Brain pericyte (primary cell): ENCODE data around the gene C1GALT1.

Source experiments
- DNase-seq: peaks from one replicate; pipeline ENCODE4 v3.0.0-alpha.2; 2012; ENCODE audit warnings: low read depth, low spot score

Gene C1GALT1

DNA sequence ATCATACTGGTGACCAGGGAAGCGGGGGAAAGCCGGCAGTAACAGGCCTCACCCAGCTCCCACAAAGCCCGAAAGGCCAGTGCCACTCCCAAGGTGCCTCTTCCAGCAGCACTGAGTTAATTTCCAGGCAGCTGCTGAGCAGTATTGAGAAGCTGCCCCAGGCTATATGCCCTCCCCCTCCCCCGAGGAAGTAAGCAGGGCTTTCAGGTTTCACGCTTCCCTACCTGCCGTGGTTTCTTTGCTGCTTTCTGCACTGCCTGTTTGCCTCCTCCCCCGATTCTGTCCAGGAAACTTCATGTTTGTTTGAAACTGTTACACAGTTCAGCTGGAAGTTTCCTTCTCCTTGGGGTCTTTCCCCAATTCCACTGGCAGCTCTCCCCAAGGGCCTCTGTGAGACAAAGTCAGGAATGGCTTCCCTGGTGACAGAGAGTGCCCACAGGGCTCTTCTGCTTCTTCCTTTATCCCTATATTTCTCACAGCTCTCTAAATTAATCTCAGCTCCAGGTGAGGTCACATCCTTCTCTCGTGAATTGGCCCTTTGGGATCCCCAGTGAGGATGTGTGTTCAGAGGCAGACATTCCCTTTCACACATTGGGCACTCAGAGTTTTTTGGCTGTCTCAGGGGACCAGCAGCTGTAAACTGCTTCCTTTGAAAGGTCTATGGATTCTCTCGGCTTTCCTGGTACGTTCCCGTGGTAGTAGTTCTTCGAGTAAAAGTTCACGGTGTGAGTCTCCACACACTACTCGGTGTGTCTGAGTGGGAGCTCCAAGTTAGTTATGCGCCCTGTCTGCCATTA, 19.4 kb downstream of the C1GALT1 start:
- no peak for DNase-seq

DNA sequence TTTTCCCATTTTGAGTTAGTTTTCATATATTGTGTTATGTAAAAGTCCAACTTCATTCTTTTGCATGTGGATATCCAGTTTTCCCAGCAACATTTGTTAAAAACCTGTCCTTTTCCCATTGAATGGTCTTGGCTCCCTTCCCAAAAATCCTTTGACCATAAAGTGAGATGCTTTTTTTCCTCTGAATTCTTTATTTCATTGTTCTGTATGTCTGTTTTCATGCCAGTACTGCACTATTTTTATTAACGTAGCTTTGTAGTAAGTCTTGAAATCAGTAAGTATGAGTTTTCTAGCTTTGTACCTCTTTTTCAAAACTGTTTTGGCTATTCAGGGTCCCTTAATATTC, 20.0 kb downstream of the C1GALT1 start:
- no peak for DNase-seq

DNA sequence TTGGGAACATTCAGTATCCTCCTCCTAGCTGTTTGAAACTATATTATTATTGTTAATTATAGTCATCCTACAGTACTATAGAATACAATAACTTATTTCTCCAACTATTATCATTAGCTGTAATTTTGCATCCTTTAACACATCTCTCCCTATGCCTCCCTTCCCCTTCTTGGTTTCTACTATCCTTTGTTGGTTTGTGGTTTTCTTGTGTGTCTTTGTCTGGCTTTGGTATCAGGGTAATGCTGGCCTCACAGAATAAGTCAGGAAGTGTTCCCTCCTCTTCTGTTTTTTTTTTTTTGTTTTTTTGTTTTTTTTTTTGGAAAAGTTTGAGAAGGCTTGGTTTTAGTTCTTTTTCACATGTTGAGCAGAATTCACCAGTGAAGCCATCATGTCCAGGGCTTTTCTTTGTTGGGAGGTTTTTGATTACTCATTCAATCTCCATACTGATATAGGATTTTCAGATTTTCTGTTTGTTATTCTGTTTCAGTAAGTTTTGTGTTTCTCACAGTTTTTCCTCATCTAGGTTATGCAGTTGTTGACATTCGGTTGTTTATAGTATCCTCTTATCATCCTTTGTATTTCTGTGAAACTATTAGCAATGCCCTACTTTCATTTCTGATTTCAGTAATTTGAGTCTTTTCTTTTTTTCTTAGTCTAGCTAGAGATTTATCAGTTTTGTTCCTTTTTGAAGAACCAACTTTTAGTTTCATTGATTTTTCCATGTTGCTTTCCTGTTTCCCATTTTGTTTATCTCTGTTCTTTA, 21.6 kb downstream of the C1GALT1 start:
- DNase-seq: no peak

DNA sequence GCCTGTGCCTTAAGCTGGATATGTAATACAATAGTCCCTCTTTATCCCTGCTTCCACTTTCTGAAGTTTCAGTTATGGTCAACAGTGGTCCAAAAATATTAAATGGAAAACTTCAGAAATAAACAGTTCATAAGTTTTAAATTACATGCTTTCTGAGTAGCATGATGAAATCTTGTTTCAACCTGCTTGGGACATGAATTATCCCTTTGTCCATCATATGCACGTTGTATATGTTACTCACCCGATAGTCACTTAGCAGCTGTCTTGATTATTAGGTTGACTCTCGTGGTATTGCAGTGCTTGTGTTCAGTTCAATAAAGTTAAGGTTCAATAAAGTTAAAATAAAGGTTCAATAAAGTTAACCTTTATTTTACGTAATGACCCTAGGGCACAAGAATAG, 25.5 kb downstream of the C1GALT1 start:
- DNase-seq: no peak

DNA sequence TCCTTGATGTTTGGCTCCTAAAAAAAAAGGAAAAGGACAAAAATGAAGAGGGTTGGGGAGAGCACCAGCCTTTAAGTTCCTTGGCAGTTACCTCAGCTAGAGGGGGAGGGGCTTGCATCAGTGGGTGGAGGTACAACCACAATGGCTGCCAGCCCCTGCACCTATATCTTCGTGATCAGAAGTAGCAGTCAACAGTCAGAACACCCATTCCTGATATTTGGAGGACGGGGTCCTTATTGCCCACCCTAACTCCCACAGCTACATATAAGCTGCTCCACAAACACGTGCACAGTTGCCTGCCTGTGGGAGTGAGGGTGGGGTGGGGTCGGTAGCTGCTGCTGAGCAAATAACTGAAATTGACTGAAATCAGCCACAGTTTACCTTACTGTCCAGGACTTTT, 26.2 kb downstream of the C1GALT1 start:
- DNase-seq: no peak

DNA sequence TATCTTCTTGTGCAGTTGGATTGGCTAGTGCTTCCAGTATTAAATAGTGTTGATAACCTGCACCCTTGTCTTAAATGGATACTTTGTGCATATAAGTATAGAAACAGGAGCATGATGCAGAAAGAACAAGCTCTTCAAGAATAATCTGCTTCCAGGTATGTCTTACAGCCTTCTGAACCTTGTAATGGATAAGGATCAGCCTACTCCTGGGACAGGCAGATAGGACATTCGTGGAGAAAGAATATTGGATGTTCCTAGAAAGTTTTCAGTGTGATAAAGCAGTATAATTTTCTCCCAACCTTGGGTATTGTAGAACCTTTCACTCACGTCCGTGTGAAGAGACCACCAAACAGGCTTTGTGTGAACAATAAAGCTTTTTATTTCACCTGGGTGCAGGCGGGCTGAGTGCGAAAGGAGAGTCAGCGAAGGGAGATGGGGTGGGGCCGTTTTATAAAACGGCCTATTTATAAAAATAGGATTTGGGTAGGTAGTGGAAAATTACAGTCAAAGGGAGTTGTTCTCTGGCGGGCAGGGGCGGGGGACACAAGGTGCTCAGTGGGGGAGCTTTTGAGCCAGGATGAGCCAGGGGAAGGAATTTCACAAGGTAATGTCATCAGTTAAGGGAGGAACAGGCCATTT, 27.2 kb downstream of the C1GALT1 start:
- no peak for DNase-seq

DNA sequence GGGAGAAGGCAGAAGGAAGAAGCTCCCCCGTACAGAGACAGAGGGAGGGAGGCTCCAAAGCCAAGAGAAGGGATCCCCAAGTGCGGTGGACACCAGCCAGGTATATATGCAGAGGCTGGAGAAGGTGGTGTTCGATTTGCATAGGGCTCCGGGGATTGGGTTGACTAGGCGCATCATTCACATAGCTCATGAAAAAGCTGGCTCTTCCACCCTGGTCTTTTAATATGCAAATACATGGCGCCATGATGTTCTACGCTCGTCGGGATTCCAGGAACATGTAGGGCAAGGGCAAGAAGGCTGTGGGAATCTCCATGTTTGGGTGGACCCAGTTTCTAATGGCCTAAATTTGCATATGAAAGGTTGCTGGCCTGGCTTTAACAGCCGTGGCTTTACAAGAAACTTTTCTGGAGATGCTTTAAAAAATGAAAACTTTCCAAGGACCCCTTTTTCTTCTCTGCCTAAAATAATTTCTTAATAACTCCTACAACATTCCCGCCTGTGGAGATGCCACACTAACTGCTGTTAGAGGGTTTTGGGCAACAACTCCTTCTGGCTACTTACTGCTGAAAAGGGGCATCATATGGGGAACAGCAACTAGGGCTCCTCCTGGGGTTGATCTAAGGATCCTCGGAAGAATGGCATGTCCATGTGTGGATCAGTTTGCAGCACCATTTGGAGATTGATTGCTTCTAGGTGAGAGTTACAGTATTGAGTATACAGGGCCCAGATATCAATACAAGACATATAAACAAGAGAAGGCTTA, 28.3 kb downstream of the C1GALT1 start:
- no peak for DNase-seq

DNA sequence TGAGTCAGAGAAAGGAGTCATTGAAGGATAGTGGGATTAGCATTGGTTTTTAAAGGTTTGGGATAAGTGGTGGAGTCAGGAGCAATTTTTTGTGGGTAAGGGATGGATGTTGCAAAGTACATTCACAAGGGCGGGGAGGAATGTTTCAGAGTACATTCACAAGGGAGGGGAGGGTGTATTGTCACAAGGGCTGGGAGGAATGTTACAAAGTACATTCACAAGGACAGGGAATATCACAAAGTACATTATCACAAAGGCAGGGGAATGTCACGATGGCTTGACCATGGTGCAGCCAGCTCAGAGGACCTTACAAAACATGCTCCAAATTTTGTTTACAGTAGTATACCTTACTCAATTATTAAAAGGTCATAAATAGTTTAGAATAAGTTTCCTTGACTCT, 30.3 kb downstream of the C1GALT1 start:
- no peak for DNase-seq

DNA sequence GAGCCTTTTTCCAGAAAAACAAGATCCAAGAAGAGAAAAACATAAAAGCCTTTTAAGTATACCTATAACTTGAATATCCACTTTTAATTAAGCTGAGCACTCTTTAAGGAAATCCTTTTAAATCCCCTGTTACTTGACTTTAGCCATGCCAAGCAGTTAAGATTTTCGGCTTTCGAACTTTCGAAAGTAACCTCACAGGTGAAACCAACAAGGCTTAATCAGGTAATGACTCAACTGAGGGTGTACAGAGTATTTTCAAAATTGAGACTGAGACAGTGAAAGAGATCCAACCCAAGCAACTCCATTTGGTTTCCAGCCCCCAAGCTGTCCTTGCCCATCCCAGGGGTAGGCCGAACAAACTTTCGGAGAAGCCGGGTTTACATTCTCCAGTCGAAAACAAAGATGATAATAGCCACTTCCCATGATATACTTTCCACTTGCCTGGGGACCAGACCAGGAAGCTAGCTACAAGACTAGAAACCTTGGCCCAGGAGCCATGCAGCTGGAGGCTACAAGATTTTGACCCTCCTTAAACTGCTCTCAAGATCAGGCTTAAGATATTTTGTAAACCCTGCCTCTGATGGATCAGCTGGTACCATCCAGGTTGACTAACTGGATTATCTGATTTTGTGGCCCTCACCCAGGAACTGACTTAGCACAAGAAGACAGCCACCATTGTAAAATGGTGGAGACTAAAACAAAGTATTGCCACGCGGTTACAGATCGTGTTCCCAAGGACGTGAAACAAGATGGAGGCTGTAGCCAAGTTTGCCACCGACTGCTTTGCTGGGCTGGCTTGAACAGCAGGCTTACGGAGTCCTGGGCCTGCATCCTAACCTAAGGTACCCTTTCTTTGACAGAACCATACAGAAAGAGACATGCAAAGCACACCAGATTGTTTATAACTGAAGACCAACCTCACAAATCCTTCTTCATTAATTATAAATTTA, 32.3 kb downstream of the C1GALT1 start:
- no peak for DNase-seq

DNA sequence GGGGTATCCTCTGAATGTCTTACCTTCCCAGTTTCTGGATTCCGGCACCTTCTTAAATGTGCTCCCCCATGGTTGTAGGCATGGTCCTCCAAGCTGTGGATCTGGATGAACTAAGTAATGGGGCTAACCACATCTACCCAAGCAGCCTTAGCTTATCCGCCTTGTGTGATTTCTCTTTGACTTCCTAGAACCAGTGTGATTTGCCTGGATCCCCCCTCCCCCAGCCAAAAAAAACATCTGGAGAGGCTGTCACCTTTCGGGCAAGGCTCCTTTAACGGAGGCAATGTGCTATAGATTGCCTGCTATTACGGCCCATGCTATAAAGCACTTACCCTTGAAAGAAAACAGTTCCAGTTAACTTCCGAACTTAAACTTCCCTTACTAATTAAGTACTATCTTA, 33.9 kb downstream of the C1GALT1 start:
- no peak for DNase-seq

DNA sequence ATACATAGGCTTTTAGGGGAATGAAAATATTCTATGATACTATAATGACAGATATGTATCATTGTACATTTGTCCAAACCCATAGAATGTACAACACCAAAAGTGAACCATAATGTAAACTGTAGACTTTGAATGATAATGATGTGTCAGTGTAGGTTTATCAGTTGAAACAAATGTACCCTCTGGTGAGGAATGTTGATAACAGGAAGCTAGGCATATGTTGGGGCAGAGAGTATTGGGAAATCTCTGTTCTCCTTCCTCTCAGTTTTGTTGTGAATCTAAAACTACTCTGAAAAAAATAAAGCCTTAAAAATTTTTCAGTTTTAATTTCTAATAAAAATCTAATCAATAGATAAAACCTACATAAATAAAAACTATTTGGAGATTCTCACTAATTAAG, 36.9 kb downstream of the C1GALT1 start:
- DNase-seq: no peak

DNA sequence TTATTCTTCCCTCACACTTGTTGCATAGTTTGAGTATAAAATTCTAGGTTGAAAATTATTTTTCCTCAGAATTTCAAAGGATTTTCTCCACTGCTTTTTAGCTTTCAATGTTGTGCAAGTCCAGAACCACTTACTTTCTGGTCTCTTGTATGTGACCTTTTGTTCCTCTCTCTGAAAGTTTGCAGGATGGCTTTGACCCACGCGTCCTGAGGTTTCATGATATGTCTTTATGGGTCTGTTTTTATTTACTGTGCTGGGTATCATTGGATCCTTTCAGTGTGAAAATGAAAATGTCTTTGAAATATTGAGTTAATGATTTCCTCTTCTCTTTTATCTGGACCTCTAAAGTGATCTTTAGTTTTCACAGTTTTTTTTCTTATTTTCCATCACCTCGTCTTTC, 38.5 kb downstream of the C1GALT1 start:
- DNase-seq: no peak

DNA sequence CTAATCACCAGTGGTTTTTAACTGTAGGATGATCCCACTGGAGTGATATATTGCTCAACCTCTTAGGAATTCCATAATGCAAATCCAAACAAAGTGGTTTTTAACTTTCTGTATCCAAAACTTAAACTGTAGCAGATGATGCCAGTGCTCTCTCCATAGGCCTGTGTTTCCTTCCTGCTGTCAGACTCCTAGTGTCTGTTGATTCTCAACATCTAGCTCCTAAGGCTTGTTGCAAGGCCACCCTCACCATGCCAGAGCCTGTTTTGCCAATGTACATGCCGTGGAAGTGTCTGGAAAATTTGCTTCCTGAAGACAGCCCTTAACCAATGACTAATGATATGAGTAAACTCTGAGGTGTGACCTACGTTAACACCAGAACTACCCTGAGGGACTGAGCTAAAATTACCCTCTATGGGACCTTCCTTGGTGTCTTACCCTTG, 39.3 kb downstream of the C1GALT1 start:
- peak; percentile 5 for DNase-seq

DNA sequence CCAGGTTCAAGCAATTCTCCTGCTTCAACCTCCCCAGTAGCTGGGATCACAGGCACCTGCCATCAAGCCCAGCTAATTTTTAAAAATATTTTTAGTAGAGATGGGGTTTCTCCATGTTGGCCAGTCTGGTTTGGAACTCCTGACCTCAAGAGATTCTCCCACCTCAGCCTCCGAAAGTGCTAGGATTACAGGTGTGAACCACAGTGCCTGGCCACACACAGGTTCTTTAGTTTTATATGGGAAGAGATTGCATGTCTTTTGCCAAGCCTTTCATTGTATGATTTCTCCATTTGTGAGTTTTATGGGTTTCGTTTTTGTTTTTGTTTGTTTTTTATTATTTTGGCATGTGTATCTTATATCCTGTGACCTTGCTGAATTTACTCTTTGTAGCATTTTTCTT, 40.9 kb downstream of the C1GALT1 start:
- DNase-seq: no peak

DNA sequence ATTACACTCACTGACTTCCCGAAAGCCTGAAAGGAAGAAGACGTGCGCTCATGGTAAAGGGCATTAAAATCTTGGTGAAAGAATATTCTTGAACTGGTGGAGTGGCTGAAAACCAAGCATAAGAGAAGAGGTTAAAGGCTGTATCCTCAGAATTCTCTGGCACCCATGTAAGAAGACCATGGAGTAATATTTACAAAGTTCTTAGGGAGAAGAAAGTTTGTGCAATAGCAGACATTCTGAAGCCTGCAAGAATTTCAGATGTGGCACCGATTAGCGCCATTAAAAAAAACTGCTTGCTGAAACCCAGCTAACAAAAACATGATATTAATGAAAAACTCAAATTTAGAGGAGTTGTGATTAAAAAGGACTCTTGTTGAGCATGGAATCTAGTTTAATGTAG, 44.1 kb downstream of the C1GALT1 start:
- no peak for DNase-seq

DNA sequence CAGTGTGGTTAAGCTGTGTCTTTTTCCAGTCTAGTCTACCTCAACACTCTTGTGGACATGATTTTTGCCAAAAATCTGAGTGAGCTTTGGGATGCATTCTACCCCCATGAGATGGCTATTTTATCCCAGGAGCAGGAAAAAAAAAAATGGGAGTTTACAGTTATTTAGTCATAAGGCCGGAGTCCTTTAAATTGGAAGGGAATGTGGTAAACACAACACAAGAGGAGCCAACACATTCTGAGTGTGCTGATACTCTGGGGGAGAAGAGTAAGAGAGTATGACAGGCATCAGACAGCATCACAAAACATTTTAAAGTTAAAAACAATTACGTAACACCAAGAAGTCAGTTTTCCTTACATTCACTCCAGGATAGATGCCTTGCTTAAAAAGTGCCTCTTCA, 46.1 kb downstream of the C1GALT1 start:
- no peak for DNase-seq

DNA sequence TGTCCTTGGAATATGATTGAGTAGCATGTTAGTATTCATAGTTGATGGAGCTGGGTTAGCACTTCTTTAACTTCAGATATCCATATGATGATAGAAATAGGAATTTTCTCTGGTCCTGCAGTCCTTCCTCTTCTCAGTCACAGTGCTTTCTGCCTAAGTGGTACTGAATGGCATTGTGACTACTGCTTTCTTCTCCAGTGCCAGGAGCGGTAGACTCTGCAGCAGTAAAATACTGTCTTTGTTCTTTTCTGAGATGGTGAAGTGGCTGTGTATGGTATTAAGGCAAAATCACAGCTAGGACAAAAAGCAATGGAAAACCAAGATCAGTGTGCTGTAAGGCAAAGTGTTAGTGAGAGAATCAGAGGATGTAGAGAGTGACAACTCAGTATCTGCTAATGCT, 46.6 kb downstream of the C1GALT1 start:
- no peak for DNase-seq

DNA sequence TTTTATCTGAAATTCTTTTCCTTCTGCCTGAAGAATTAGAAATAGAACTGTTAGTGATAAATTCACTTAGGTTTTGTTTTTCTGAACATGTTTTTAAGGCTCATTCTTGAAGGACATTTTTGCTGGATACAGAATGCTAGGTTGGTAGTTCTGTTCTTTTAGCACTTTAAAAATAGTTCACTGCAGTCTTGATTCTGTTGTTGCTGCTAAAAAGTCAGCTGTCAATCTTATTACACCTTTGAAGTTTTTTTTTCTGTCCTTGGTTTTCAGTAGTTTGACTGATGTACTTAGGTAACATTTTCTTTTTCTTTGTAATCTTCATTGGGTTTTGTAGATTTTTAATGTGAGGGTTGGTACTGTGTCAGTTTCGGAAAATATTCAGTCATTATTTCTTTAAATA, 48.7 kb downstream of the C1GALT1 start:
- DNase-seq: no peak

DNA sequence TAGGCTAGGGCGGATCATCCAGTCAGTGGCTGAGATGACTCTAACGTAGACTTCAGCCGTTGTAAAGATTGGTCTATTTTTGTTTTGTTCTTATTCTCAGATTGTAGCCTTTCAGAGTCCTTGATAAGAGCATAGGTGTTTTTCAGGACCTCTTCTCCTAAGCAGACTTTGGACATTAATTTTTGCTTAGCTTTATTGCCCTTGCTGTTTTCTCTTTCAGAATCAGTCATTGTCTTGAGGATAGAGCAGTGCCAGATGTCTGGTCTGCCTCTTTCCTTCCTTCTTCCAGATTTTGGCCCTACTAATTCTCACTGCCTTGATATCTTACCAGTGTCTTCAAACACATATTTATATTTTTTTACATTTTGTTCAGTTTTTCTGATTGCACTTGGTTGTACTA, 49.5 kb downstream of the C1GALT1 start:
- no peak for DNase-seq

DNA sequence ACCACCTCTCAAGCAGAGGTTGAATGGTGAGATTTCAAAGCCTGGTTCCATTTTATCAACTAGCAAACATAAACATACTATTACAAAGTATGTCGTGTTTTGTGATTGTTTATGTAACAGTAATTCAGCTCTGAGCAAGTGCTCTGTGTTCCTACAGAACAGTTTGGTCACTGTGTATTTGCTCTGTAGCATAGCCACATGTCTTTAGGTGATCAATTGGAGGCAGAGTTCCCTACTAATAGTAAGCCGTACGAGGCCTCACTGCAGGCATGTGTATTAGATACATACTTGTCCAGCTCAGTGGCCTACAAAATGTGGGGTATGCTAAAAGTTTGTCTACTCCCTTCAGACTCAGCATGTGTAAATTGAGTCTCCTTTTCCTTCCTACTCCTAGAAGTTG, 53.0 kb downstream of the C1GALT1 start:
- DNase-seq: no peak

DNA sequence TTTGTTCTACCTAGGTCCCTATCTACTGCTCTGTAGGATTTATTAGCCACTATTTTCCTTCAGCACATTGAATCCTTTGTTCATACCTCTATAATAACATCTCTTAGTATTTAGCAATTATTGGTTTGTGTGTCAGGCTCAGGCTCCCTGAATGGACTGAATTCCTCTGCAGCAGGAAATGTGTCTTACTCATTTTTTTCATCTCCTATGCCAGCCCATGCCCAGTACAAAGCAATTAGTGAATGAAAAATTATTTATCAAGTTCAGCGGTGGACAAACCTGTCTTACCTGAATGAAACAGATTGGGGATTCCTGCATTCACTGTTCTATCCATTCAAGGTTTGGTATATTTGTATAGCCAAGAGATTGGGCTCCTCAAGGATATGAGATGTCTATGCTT, 53.7 kb downstream of the C1GALT1 start:
- no peak for DNase-seq
